Non-pigmented ciliary epithelial cell (primary cell): Measurements from ENCODE around the gene PTPN21.
"Not testable (repeated sequence)": the region's sequence is repeated elsewhere in the genome, so short reads cannot be mapped to it uniquely, and the experiment has no call there.

Source experiments
- DNase-seq: peaks from one replicate; pipeline ENCODE4 v3.0.0-alpha.2; 2010; ENCODE audit warnings: low read depth

Gene PTPN21

DNA sequence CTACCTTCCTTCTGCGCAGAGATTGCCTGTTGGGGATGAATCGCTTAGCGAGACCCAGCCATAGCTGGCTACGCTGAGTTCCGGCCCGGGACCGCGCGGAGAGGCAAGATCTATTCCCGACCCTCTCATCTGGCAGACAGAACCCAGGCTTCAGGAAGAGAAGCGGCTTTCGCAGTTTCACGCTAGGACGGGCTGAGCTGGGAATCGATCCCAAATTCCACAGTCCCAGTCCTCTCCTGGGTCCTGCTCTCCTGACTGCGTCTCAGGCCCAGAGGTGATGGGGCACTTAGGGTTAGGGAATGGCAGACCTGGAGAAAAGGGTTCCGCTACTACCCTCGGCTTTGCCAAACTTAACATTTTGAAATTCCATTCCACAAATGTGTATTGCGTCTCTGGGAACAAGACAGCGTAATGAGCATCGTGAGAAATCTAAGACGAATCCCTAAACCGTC is 2.8 kb downstream of the PTPN21 start:
- DNase-seq, result no peak

DNA sequence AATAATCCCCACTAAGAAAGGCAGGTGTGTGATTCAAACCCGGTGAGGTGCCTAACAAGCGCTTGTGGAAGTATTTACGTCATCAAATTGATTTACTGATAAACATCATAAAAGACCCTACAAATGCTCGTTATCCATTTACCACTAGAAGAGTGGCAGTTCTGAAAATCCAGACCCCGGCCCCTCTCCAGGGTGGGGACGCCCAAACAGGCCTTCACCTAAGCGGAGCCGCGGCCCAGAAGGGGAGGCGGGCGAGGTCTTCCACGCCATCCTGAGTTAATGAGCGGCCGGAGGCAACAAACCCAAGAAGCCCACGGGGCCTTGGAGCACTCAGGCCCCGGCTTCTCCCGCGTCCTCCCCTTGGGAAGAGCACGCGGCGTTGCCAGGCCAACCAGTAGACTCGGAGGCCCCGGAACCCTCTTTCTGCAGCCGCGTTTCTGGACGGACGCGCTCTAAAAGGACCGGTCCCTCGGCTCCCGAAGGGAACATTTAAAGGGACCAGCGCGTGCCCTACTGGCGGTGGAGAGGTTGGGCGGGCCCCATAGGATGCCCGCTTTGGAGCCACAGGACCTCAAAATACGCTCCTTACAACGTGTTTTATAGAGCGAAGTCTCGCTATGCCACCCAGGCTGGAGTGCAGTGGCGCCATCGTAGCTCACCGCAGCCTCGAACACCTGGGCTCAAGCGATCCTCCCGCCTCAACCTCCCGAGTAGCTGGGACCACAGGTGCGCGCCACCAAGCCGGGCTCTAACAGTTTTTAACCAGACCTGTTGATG is 3.5 kb downstream of the PTPN21 start:
- no peak for DNase-seq

DNA sequence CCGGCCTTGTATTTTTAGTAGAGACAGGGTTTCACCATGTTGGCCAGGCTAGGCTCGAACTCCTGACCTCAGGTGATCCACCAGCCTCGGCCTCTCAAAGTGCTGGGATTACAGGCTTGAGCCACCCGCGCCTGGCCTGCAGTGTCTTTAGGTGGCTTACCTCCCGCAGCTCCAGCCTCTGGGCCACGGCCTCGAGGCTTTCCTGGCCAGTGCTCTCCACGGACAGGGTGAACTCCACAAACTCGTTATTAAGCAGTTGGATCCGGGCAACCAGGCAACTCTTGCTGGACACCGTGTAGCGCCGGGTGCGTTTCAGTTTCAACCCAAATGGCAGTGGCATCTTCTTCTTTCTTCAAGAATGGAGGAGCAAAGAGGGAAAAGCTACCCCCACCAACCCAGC is 4.7 kb downstream of the PTPN21 start:
- no peak for DNase-seq

DNA sequence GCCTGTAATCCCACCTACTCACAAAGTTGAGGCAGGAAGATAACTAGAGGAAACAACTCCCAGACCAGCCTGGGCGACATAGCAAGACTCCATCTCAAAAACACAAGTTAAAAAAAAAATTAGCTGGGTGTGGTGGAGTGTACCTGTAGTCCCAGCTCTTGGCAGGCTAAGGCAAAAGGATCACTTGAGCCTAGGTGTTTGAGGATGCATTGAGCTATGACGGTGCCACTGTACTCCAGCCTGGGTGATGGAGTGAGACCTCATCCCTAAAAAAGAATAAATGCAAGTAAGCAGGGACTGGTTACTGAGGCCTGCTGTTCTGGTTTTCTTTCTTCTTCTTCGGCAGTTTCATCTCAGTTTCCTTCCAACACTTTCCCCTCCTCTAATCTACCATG is 7.4 kb downstream of the PTPN21 start:
- DNase-seq, result no peak

DNA sequence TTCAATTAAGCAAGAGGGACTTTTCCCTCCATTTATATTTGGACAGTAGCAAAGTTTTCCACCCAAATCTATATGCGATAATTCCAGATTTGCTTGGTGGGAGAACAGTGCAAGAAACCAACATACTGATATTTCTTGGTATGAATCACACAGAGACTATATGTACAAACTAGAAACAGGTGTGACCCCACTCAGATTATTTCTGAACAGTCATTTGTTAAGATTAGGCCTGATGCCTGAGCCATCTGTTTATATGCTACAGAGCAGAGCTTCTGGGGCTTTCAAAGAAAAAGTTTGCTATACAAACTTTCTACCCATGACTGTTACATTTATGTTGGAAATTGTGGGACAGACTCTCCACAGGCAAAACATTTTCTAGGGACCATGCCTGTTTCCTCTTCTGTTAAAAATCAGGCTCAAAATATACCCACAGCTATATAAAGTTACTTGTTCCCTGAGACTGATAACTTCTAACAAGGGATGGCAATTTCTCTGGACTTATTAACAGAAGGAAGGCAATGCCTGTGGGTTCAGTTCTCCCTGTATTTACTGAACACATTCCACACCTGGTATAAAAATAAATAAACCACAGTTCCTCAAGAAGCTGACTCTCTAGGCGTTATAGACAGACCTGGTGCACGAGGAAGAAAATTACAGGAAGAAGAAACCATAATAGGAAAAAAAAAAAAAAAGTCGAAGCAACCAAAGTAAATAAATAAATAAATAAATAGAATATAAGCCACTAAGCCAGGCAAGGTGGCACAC is 8.0 kb downstream of the PTPN21 start:
- no peak for DNase-seq

DNA sequence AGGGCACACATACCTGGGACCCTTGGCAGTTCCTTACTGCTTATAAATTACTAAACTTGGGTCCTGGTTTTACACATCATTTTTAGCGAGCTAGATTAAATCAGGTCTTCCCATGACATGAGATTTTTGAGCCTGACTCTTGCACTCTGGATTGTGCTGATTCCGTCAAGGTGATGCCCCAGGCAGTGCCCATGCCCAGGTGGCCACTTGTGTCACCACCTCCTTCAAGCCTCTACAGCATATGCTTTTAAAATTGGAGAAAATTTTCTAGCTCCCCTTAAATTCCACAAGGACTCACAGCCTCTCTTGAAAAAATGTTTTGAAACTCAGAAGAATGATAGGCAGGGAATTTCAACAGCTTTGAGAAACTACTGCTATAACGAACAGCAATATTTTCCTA is 9.6 kb downstream of the PTPN21 start:
- DNase-seq, result no peak

DNA sequence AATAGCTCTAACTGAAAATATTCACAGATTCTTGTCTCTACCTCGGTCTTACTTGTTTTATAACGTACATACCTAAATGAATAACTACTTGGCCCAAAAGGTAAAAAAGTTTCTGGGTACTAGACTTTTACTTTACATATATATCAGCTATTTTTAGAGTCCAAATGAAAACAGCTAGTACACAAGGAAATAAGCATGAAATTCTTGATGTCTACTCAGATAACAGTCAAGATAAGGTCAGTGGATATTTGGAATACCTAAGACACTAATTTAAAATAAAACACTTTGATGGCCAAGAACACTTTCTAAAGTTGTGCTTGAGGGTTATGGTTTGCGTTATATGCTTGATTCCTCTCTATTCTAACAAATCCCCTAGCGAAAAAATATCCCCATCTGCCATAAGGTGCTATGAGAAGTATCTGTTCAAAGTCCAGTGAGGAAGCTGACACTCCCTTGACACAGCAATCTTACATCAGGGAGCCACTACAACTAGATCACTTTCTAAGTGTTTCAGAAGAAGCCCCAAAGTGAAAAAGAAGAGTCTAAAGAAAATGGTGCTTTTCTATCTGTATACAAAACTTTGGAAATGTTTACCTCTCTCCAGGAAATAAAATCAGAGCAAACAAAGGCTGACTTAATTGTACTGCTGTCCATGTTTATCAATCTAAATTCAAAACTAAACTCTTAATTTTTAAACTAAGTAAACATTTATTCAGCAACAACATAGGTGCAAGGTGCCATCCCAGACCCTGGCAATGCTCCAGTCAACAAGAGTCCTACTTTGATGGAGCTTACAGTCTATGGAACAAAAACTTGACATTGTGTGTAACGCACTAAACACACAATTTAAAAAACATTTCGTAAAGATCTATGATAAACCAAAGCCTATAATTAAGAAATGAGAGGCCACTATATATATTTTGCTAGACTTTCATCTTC is 11.7 kb downstream of the PTPN21 start:
- no peak for DNase-seq

DNA sequence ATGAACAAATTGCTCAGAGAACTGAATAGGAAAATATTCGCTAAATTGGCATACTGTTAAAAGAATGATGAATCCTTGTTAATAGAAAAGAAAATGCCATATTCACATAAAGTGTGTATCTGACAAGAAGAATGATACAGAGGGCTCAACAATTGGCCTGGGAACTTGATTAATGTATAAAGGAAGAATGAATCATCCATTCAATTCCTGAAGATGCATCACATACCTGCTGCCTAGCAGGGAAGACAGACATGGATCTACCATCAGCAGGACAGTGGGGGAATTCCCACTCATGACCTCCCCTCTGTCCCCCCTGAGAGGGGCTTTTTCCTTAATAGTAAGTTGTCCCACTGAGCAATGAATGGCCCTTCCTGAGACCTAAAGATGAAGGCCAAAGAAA is 13.5 kb downstream of the PTPN21 start:
- no peak for DNase-seq

DNA sequence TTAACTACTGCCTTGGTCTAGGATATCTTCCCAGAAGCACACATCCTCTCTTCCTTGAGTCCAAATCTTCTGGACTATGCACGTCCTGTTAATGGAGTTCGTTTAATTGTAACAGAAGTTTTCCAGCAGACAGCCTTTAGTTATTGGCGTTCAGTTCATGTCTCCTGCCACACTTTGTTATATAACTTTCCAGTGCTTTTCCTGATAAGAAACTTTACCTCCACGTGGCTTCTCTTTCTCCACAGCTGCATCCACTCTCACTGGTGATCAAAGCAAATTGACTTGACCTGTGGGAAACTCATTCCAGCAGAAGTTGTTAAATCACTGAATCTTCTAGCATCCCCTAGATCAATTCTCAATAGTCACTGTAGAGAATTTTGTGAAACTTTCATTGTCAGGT is 19.0 kb downstream of the PTPN21 start:
- no peak for DNase-seq

DNA sequence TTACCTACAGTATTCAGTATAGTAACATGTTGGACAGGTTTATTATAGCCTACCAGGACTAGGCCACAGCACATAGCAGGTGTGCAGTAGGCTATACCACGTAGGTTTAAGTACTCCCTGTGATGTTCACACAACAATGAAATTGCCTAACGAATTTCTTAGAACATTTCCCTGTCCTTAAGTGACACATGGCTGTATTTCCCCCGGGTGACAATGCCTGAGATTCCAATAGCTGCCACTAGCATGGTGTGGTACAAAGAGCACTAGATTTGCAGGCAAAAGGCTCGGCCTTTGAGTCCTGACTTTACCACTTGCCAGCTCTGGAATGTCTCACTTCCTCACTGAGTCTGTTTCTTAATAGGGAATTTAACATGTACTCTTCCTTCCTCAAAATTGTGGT is 19.7 kb downstream of the PTPN21 start:
- DNase-seq, result no peak

DNA sequence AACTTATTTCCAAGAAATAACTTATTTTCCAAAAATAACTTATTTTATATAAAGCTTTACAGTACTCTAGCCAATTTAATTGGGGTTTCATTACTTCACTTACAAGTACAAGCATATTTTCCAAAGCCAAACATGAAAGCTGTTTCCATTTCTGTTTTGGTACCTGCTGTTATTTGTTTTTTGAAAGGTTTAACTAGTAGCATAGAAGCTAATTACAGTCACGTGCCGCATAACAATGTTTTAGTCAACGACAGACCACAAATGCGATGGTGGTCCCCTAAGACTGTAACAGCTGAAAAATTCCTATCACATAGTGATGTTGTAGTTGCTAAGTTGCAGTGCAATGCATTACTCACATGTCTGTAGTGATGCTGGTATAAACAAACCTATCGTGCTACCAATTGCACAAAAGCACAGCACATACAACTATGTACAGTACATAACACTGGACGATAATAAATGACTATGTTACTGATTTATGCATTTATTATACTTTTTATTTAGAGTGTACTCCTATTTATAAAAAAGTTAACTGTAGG is 21.7 kb downstream of the PTPN21 start:
- DNase-seq, result no peak

DNA sequence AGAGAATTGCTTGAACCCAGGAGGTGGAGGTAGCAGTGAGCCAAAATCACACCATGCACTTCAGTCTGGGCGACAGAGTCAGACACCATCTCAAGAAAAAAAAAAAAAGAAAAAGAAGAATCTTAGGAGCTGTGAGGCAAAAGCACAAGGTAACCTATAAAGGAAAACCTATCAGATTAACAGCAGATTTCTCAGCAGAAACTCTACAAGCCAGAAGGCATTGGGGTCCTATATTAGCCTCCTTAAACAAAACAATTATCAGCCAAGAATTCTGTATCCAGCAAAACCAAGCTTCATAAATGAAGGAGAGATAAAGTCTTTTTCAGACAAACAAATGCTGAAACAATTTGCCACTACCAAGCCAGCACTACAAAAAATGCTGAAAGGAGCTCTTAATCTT is 24.9 kb downstream of the PTPN21 start:
- DNase-seq, result not testable (repeated sequence)

DNA sequence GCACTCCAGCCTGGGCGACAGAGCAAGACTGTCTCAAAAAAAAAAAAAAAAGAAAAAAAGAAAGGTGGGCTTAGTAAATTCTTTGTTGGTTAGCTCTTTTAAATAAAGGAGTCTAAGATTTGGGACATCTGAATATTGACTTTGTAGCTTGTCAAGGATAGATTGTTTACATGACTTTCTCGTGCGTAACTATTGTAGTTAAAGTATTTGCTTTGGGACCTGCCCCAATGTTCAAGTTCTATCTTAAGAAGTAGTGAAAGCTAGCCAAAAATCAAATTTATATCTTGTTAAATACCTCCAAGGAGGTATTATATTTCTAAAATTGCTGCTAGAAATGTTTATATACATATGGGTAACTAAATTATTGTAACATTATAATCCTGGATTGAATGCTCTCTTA is 32.4 kb downstream of the PTPN21 start:
- DNase-seq, result no peak

DNA sequence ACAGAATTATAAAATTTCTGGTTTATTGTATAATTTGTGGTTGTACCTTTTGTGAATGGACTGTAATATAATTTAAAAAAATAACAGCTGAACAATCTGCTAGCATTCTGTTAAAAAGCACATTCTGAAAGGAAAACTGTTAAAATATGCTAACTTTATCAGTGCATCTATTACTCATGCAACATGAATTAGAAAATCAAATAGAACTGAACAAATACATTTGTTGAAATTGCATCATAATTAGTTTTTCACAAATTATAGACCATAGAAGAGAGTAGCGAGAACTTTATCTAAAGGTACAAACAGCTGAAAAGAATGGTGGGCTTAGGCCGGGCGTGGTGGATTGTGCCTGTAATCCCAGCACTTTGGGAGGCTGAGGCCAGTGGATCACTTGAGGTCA is 33.0 kb downstream of the PTPN21 start:
- no peak for DNase-seq

DNA sequence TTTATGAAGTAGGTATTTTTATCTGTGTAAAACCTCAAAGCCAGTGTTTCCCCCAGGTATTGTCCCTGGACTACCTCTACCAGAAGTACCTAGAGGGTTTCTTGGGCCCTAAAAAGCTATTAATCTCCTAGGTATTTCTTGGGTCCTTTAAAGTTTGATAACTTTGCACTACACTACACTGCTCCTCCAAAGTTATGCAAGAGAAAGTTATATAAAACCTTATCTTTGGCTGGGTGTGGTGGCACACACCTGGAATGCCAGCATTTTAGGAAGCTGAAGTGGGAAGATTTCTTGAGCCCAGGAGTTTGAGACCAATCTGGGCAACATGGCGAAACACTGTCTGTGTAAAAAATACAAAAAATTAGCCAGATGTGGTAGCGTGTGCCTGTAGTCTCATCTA is 34.9 kb downstream of the PTPN21 start:
- DNase-seq, result no peak

DNA sequence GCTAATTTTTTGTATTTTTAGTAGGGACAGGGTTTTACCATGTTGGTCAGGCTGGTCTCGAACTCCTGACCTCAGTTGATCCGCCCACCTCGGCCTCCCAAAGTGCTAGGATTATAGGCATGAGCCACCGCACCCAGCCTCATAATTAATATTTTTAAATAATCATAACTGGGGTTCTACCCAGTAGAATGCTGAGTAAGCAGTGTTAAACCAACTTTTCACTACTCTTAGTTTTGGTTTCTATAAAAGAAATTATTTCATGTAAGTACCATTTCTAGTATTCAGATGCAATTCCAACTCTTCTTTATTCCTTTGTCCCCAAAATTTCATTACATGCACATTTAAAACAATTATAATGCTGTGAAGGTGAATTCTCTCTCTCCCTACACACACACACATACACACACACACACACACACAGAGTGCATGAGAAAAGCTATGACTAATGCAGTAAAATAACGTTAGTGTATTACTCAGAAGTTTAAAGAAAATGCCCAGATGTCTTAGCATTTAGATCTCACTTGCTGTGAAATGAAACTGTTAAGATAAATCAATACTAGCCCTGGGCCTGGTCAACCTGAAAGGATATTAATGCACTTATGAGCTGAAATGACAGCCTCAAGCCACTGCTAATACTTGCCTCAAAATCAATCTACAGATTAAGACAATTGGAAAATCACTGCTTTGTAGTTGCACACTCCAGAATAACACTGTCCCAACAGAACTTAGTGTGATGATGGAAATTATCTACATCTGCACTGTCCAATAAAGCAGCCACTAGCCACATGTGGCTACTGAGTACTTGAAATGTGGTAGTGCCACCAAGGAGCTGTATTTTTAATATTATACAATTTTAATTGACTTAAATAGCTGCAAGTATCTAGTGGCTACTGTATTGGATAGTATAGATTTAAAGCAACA is 36.0 kb downstream of the PTPN21 start:
- peak; percentile 43 for DNase-seq

DNA sequence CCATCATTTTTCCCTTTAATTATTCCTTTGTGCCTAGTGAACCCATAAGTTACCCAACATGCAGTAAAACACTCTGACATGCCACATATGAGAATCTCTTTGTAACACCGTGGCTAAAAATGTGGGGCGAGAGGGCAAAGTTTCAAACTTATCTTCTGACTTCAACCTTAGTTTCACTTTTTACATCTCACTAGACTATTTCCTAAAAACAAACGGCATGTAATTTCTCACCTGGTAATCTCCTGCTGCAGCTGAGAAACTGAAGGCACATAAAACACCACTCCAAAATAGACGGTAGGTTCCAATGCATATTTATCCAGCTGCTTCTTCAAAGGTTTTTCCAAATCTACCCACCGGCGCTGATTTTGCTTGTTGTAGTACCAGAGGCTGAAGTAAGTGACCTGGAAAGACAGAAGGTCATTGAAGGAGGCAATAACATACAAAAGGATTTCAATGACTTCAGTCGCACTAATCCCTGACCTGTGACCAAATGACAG is 37.9 kb downstream of the PTPN21 start:
- DNase-seq, result no peak

DNA sequence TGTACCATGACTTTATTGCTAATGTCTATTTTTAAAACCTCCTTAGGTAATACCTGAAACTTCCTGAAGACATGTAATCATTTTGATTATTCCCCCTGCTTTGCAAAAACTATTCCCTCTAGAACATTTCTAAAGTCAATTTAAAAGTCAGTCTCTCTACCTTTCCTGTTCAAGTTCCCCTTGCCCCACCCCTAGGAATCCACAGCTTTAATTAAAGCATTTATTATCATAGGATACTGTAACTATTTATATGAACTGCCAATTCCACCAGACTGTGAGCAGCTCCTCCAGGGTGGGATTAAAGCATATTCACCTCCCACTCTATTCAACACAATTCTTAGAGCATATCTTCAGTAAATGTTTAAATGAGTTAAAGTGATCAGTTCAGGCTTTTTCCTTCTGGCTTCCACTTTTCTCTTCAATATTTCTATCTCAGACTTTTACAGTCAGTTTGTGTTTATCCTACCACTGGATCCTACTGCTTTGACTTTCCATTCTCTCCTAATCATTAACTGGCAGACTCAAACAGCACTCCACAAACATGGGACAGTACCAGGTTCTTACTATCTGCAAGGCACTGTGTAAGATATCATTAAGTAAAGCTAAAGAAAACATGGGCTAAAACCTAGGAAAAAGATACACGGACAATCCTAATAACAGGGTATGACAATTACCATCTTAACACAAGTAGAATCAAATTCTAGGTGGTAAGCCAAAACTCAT is 39.1 kb downstream of the PTPN21 start:
- DNase-seq, result no peak

DNA sequence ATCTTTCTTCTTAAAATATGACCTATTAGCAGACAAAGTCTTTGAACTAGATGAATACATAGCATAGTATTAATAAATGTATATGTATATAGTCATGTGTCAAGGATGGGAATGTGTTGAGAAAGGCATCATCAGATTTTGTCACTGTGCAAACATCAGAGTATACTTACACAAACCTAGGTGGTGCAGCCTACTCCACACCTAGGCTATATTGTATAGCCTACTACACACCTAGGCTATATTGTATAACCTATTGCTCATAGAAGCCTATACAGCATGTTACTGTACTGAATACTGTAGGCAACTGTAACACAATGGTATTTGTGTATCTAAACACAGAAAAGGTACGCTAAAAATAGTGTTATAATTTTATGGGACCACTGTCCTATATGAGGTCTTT is 47.6 kb downstream of the PTPN21 start:
- no peak for DNase-seq

DNA sequence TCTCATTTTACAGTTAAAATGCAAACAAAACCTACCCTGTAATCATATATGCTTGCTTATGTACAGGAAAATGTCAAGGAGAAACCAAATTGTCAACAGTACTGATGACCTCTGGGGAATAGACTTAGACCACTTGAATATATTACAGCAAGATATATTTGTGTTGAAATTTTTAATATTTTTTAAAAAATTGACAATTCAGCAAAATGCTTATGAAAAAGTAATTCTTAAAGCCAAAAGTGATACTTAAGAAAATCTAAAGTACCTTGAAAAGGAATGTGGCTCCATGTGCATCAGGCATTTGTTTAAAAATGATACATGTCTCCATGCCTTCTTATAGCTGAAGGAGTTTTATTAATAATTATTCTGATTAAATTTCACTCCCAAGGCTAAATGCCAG is 49.2 kb downstream of the PTPN21 start:
- no peak for DNase-seq
